Loucy (cell line): ENCODE data around the gene TBC1D30.

Experiments
- EZH2phosphoT487 ChIP-seq: fragments of 200-600 bp; IDR thresholded peaks from 2 replicates; pipeline ENCODE4 v1.6.1; 2018; ENCODE audit warnings: antibody characterized with exemption, mild to moderate bottlenecking, moderate library complexity, borderline replicate concordance
- TF ChIP-seq, protein P1 (sequence below): fragments of 200-600 bp; sonication (generic); conservative IDR thresholded peaks from 2 replicates; pipeline ENCODE4 v1.5.1; 2014; ENCODE audit warnings: mild to moderate bottlenecking, antibody characterized with exemption, low read length

DNA sequence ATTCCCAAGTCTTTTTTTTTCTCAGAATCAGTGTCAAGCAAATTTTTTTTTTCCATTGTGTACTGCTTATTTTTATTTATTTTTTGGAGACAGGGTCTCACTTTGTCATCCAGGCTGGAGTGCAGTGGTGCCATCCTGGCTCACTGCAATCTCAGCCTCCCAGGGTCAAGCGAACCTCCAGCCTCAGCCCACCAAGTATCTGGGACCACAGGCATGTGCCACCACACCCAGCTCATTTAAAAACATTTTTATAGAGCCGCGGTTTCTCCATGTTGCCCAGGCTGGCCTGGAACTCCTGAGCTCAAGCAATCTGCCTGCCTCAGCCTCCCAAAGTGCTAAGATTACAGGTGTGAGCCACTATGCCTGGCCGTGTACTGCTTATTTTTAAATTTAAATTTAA is 68.1 kb downstream of the TBC1D30 start:
- TF ChIP-seq, protein P1, sequence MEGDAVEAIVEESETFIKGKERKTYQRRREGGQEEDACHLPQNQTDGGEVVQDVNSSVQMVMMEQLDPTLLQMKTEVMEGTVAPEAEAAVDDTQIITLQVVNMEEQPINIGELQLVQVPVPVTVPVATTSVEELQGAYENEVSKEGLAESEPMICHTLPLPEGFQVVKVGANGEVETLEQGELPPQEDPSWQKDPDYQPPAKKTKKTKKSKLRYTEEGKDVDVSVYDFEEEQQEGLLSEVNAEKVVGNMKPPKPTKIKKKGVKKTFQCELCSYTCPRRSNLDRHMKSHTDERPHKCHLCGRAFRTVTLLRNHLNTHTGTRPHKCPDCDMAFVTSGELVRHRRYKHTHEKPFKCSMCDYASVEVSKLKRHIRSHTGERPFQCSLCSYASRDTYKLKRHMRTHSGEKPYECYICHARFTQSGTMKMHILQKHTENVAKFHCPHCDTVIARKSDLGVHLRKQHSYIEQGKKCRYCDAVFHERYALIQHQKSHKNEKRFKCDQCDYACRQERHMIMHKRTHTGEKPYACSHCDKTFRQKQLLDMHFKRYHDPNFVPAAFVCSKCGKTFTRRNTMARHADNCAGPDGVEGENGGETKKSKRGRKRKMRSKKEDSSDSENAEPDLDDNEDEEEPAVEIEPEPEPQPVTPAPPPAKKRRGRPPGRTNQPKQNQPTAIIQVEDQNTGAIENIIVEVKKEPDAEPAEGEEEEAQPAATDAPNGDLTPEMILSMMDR: no peak
- no peak for TF ChIP-seq EZH2phosphoT487
